ENCODE data around the gene NT5C1B.

DNA sequence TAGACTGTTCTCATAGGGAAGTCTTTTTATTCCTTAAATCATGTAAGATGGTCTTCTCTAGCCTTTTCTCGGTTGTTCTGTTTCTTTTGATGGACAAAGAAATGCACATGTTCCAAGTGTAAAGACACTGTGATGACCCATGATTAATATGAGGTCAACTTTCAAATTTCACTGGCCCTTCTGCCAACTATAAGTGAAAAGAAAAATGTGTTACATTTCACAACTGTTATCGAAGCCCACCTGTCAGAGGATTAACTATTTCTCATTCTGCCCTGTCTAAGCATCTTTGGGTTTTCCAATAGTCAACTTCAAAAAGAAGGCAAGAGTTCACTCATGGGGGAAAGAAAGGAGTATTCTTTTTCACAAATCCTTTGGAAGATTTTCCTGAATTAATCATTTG is 32.2 kb downstream of the NT5C1B start:
- TF ChIP-seq, protein P1, sequence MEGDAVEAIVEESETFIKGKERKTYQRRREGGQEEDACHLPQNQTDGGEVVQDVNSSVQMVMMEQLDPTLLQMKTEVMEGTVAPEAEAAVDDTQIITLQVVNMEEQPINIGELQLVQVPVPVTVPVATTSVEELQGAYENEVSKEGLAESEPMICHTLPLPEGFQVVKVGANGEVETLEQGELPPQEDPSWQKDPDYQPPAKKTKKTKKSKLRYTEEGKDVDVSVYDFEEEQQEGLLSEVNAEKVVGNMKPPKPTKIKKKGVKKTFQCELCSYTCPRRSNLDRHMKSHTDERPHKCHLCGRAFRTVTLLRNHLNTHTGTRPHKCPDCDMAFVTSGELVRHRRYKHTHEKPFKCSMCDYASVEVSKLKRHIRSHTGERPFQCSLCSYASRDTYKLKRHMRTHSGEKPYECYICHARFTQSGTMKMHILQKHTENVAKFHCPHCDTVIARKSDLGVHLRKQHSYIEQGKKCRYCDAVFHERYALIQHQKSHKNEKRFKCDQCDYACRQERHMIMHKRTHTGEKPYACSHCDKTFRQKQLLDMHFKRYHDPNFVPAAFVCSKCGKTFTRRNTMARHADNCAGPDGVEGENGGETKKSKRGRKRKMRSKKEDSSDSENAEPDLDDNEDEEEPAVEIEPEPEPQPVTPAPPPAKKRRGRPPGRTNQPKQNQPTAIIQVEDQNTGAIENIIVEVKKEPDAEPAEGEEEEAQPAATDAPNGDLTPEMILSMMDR (IDR thresholded peaks at IDR 0.05), result no peak
- TF ChIP-seq POLR2A (IDR thresholded peaks at IDR 0.05), result no peak

All from body of pancreas (tissue), 4 donors.